Ishikawa (cell line): Measurements from ENCODE around the gene PTPN22.

Experiments used
- CREB1 ChIP-seq: IDR thresholded peaks from 2 replicates; pipeline ENCODE4 v1.6.1; 2012; ENCODE audit warnings: low read depth
- NFIC ChIP-seq: IDR thresholded peaks from 2 replicates; pipeline ENCODE4 v1.6.1; 2012
- RAD21 ChIP-seq: IDR thresholded peaks from 2 replicates; pipeline ENCODE4 v1.6.1; 2012; ENCODE audit warnings: low read depth
- TAF1 ChIP-seq: IDR thresholded peaks from 2 replicates; pipeline ENCODE4 v1.6.1; 2012; ENCODE audit warnings: low read depth, mild to moderate bottlenecking

GRCh38 chr1:113859478-113860175, 11.9 kb downstream of the PTPN22 start:
- TF ChIP-seq CREB1 (no peak), RAD21 (no peak), TAF1 (no peak), NFIC (no peak)
